Right cardiac atrium (tissue), 5 donors: Measurements from ENCODE around the gene KLK15. TPM values are rescaled to one million over a fixed set of nuclear protein-coding genes. Genes with fewer than 3 reads are reported as not detected.
"Not testable (repeated sequence)": the region's sequence is repeated elsewhere in the genome, so short reads cannot be mapped to it uniquely, and the experiment has no call there.

Source experiments
- ATAC-seq, 2 donors: fragments of 200-7000 bp; cut with Tn5 transposase; one replicate each; pipeline versions ENCODE4 v1.8.0 to v1.9.1; 2020; ENCODE audit warnings: moderate library complexity in 2 of 2, mild to moderate bottlenecking in 1 of 2
- DNase-seq, 3 donors: peaks; one replicate each; pipeline ENCODE4 v3.0.0-alpha.2; 2020
- H3K27ac ChIP-seq: one replicate; pipeline ENCODE4 v1.5.1; 2013; ENCODE audit warnings: mild to moderate bottlenecking, low read length, control low read depth, moderate library complexity
- H3K27me3 ChIP-seq: one replicate; pipeline ENCODE4 v1.6.1; 2013; ENCODE audit not compliant: control insufficient read depth, insufficient read depth
- H3K4me1 ChIP-seq: one replicate; pipeline ENCODE4 v1.6.1; 2013; ENCODE audit warnings: low read length; ENCODE audit not compliant: control insufficient read depth, insufficient read depth
- H3K4me3 ChIP-seq: one replicate; pipeline ENCODE4 v1.5.1; 2013; ENCODE audit warnings: low read length, control low read depth
- H3K9me3 ChIP-seq: one replicate; pipeline ENCODE4 v1.6.1; 2013; ENCODE audit warnings: low read length; ENCODE audit not compliant: control insufficient read depth
- WGBS: extraction: QIAGEN DNeasy Blood & Tissue Kit; methylation state at CpG from one replicate; pipeline ENCODE4 v1.1.7; 2013; 5-methylcytosine and 5-hydroxymethylcytosine counted together
- intact Hi-C, 4 donors: fragments of 100-400 bp; cut with DNase I; formaldehyde crosslinking; loops; one replicate each; pipeline versions ENCODE4 v1.11.0 to v1.14.0; 2022 to 2023
- polyA plus RNA-seq: library from polyadenylated mRNA; stranded (reverse); fragments of 200-250 nt; gene quantifications from one replicate; pipeline ENCODE4 v1.2.3, GENCODE V29; 2013
- total RNA-seq, 4 donors: library from RNA; stranded (reverse); fragmentation: NEBNext Ultra II Directional; extraction: Animal tissue kit (Norgen Biotek cat#: 25700); gene quantifications; one replicate each; pipeline ENCODE4 v1.2.1, GENCODE V29; 2021
- donor health status: healthy with polysubstance abuse.
- donor health status: DM: no; HTN: yes; CAD: no.
- donor health status: DM: no; HTN: no; CAD: no.
- donor health status: DM: no; HTN: yes; CAD: no; lungs with severe emphysema.
- donor health status: DM: yes; HTN: yes; CAD: no.

KLK15 gene
- total and polyA plus RNA-seq, 5 donors, result not detected

DNA sequence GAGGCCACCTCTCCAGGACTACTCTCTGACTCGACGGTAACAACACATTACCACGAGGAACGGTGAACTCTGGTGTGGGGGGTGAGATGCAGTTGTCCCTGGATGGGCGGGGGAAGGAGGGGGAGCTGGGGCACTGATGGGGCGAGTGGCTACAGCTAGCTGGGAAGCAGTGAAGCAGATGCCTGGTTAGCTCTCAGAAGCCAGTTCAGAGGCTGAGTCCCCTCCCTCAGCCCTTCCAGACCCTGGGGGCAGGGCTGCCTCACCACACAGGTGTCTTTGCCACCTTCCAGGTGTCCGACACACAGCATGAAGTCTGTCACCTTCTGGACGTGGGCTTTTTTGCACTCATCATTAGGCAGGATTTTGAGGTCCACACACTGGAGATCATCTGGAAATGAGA lies 13.7 kb downstream of the KLK15 start:
- no peak for ATAC-seq
- 35% methylated on average over 8 of the region's 8 CpGs for WGBS
- DNase-seq, result no peak
- no peak overlapping the region for H3K4me3 ChIP-seq
- H3K27me3 ChIP-seq, result no peaks in the 10 kb centered on the region
- H3K27ac ChIP-seq, result no peak overlapping the region
- no peaks in the 10 kb centered on the region for H3K9me3 ChIP-seq
- intact Hi-C loops, result no loop called here
- H3K4me1 ChIP-seq, result no peaks in the 10 kb centered on the region

GRCh38 chr19:50818859-50819472 lies 14.4 kb downstream of the KLK15 start:
- no peak overlapping the region for H3K27ac ChIP-seq
- no peak for ATAC-seq
- no peak for DNase-seq
- 66% methylated on average over 12 of the region's 12 CpGs for WGBS
- no peak overlapping the region for H3K4me3 ChIP-seq
- H3K4me1 ChIP-seq, result no peaks in the 10 kb centered on the region
- intact Hi-C loops, result no loop called here
- no peaks in the 10 kb centered on the region for H3K27me3 ChIP-seq
- H3K9me3 ChIP-seq, result no peaks in the 10 kb centered on the region

- 7% methylated on average over 52 of the region's 52 CpGs for WGBS
- intact Hi-C loops, result no loop called here
- peak; percentile 35 to 71 for ATAC-seq
- Histone ChIP-seq H3K4me1 (no peaks in the 10 kb centered on the region), H3K9me3 (no peaks in the 10 kb centered on the region), H3K27me3 (no peaks in the 10 kb centered on the region), H3K4me3 (no peak overlapping the region), H3K27ac (no peak overlapping the region)
- peak; percentile 46 to 73 (median 70) for DNase-seq
These were observed 15.2 kb downstream of the KLK15 start for GRCh38 chr19:50817941-50818858.

- ATAC-seq (no peak), DNase-seq (no peak)
- WGBS, result 97% methylated on average over 1 of the region's 1 CpG
- Histone ChIP-seq H3K4me3 (no peak overlapping the region), H3K4me1 (no peaks in the 10 kb centered on the region), H3K27me3 (no peaks in the 10 kb centered on the region), H3K9me3 (no peaks in the 10 kb centered on the region), H3K27ac (no peak overlapping the region)
- intact Hi-C loops, result no loop called here
These were observed 17.9 kb downstream of the KLK15 start for GRCh38 chr19:50815439-50815838.

- Histone ChIP-seq H3K27ac (no peak overlapping the region), H3K27me3 (no peaks in the 10 kb centered on the region), H3K9me3 (no peaks in the 10 kb centered on the region), H3K4me1 (no peaks in the 10 kb centered on the region), H3K4me3 (no peak overlapping the region)
- ATAC-seq, result no peak
- 75% methylated on average over 5 of the region's 5 CpGs for WGBS
- DNase-seq, result no peak
- intact Hi-C loops, result no loop called here
These were observed 18.5 kb downstream of the KLK15 start for GRCh38 chr19:50814883-50815282.

- WGBS, result 59% methylated on average over 3 of the region's 3 CpGs
- intact Hi-C loops, result no loop called here
- Histone ChIP-seq H3K4me1 (no peaks in the 10 kb centered on the region), H3K27me3 (no peaks in the 10 kb centered on the region), H3K9me3 (no peaks in the 10 kb centered on the region), H3K4me3 (no peak overlapping the region), H3K27ac (no peak overlapping the region)
- no peak for DNase-seq
- no peak for ATAC-seq
These were observed 20.9 kb downstream of the KLK15 start for GRCh38 chr19:50812474-50812873.

DNA sequence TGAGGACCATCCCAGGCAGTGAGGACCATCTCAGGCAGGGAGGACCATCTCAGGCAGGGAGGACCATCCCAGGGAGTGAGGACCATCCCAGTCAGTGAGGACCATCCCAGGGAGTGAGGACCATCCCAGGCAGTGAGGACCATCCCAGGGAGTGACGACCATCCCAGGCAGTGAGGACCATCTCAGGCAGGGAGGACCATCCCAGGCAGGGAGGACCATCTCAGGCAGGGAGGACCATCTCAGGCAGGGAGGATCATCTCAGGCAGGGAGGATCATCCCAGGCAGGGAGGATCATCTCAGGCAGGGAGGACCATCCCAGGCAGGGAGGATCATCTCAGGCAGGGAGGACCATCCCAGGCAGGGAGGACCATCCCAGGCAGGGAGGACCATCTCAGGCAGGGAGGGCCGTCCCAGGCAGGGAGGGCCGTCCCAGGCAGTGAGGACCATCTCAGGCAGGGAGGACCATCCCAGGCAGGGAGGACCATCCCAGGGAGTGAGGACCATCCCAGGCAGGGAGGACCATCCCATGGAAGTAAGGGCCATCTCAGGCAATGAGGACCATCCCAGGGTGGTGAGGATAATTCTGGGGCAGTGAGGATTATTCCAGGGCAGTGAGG lies 21.6 kb downstream of the KLK15 start:
- WGBS, result 74% methylated on average over 3 of the region's 3 CpGs
- DNase-seq, H3K27me3 ChIP-seq, H3K27ac ChIP-seq, H3K4me3 ChIP-seq, H3K9me3 ChIP-seq, H3K4me1 ChIP-seq, ATAC-seq, intact Hi-C loops: not testable (repeated sequence)

DNA sequence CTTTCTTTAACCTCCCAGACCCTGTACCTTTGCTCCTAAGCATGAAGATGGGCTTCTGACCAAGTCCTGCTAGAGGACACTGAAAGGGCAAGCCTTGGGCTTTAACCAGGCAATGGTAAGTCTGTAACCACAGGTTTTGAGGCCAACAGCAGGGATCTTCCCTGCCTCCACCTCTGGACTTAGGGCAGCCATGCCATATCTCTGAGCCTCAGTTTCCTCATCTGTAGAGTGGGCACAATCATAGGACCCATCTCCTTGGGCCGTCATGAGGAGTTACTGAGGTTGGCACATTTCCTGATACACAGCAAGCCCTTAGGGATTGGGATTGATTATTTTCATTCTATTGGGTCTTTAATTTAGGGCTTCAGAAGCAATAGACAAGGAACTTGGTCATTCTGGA lies 24.5 kb downstream of the KLK15 start:
- intact Hi-C loops, result no loop called here
- no peak overlapping the region for H3K4me3 ChIP-seq
- H3K9me3 ChIP-seq, result no peaks in the 10 kb centered on the region
- 54% methylated on average over 1 of the region's 1 CpG for WGBS
- ATAC-seq (no peak), DNase-seq (no peak)
- H3K27ac ChIP-seq, result no peak overlapping the region
- no peaks in the 10 kb centered on the region for H3K4me1 ChIP-seq
- H3K27me3 ChIP-seq, result no peaks in the 10 kb centered on the region

DNA sequence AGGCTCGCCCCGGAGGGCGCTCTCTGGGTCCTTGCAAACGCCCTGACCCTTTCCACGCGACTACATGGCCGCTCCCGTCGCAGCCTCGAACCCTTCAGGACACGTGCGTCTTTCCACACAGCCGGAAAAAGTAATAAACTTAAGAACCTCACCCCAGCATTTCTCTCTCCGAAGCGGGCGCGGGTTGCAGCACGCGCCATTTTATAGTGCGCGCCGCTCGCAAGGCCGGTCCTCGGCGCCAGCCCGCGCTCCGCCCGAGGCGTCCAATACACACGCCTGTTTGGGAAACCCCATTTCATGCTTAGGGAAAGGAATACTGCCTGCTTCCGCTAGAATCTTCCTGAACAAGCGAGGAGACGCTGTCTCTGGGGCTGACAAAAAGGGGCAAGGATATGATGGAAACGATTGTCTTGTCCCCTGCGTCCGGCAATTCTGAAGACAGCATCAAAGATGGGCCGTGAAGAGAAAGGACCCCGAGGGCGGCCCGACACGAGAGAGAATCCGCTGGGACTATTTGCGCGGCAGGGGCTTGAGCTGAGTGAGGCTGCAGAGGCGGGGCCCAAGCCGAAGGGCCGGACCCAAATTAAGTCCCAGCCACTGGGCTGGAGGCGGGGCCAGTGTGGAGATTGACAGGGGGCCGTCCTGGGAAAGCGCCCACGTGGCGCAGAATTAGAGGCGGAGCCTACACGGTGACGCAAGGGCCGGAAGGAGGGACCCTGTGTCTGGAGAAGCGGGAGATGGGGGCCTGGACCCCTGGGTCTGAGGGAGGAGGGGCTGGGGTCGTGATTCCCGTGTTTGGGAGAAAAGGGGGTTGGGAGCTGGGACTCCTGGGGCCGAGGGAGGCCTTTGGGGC lies 28.7 kb downstream of the KLK15 start:
- H3K9me3 ChIP-seq, result no peaks in the 10 kb centered on the region
- H3K27me3 ChIP-seq, result no peaks in the 10 kb centered on the region
- ATAC-seq, result peak; percentile 99 to 100
- H3K27ac ChIP-seq, result peak overlapping the region; percentile 89
- H3K4me3 ChIP-seq, result peak overlapping the region; percentile 94
- peak; percentile 100 for DNase-seq
- WGBS, result under 1% methylated on average over 62 of the region's 62 CpGs
- intact Hi-C loops, result no loop called here
- H3K4me1 ChIP-seq, result peaks cover 6% of the 10 kb centered on the region

GRCh38 chr19:50803633-50804419 lies 29.5 kb downstream of the KLK15 start:
- H3K27ac ChIP-seq, result peak overlapping the region; percentile 89
- H3K4me1 ChIP-seq, result peaks cover 6% of the 10 kb centered on the region
- H3K9me3 ChIP-seq, result no peaks in the 10 kb centered on the region
- ATAC-seq (peak; percentile 8 to 12), DNase-seq (peak in 1 of 3 donors; percentile 63)
- peak overlapping the region; percentile 94 for H3K4me3 ChIP-seq
- H3K27me3 ChIP-seq, result no peaks in the 10 kb centered on the region
- intact Hi-C loops, result no loop called here
- WGBS, result under 1% methylated on average over 40 of the region's 40 CpGs
